Left ventricle myocardium superior (tissue), 1 donor: Measurements from ENCODE around the gene SLC39A9. TPM values are rescaled to one million over a fixed set of nuclear protein-coding genes. Genes with fewer than 3 reads are reported as not detected.

ENCODE experiments used
- total RNA-seq: library from RNA; stranded (reverse); fragmentation: NEBNext Ultra II Directional; extraction: Animal tissue kit (Norgen Biotek cat#: 25700); gene quantifications from one replicate; pipeline ENCODE4 v1.2.1, GENCODE V29; 2021
- donor health status: DM: no; HTN: yes; CAD: no; lungs with severe emphysema.

The SLC39A9 gene
- total RNA-seq, 1 donor from 2014 or later: 18.4 TPM

Other genes starting within 250 kb of the SLC39A9 start
- 62.6 TPM for gene DCAF5, start 245.6 kb upstream of the SLC39A9 start, total RNA-seq
- 17.7 TPM for gene EXD2, start 207.2 kb upstream of the SLC39A9 start, total RNA-seq
- gene GALNT16, start 138.5 kb upstream of the SLC39A9 start, total RNA-seq: 101 TPM
- 100.0 TPM for gene ERH, start 393 bp upstream of the SLC39A9 start, total RNA-seq
- gene PLEKHD1, start 86.0 kb downstream of the SLC39A9 start, total RNA-seq: 0.37 TPM
- gene CCDC177, start 176.2 kb downstream of the SLC39A9 start, total RNA-seq: not detected
- gene SUSD6, start 212.9 kb downstream of the SLC39A9 start, total RNA-seq: 21.4 TPM